Measurements from ENCODE around the gene TNKS1BP1.

TNKS1BP1 gene

GRCh38 chr11:57324886-57325734 is at the start of gene TNKS1BP1:
TSS of gene TNKS1BP1 (minus strand) at chr11:57324952. CDS start at chr11:57321885, 3,067 bp downstream.
- peak; percentile 93 for DNase-seq (ENCODE audit: extremely low spot score)
- no peak for TF ChIP-seq CTCF (IDR thresholded peaks at IDR 0.05; ENCODE audit: control extremely low read depth, extremely low read depth, low read depth, missing control alignments)
- POLR2A ChIA-PET = interaction anchor here (2.1 kb wide), 1 partner anchor 10 kb away, joined by 10 read pairs; the partner anchor contains the start of gene SSRP1
- CTCF ChIA-PET = interaction anchor here (0.7 to 1.9 kb wide), 4 partner anchors 11 to 168 kb away, joined by 3 to 7 read pairs (median 5); partner anchors contain the start of genes P2RX3 and SSRP1

DNA sequence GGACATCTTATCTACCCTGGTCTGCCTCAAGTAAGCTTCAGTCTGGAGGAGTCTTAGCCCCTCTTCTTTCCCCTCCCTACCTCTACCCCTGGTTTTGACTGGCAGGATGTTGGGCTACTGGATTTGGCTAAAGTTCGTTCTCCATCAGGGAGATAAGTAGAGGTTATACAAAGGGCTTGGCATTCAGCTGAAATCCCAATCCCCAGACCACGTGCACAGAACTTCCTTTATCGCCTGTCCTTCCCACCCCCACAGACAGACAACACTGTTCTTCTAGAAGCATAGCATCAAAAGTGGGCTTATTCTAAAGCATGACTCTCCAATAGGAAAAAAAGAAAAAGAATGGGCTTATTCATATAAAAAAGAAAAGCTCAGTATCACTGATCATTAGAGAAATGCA is 48.4 kb upstream of the TNKS1BP1 start:
- no peak for DNase-seq (ENCODE audit: extremely low spot score)
- no peak for TF ChIP-seq CTCF (IDR thresholded peaks at IDR 0.05; ENCODE audit: control extremely low read depth, extremely low read depth, low read depth, missing control alignments)
- ChIA-PET POLR2A (no interaction called here), CTCF (interaction anchor here (1.1 to 2.6 kb wide), 5 partner anchors 13 to 85 kb away, joined by 3 to 10 read pairs (median 5); no protein-coding TSS in a partner anchor)

- CTCF ChIA-PET = interaction anchor here (1.0 to 1.4 kb wide), 6 partner anchors 9 to 90 kb away, joined by 3 to 4 read pairs (median 4); no protein-coding TSS in a partner anchor
- no peak for TF ChIP-seq CTCF (IDR thresholded peaks at IDR 0.05; ENCODE audit: control extremely low read depth, extremely low read depth, low read depth, missing control alignments)
- POLR2A ChIA-PET = no interaction called here
- no peak for DNase-seq (ENCODE audit: extremely low spot score)
Observed at GRCh38 chr11:57370941-57371340, 46.2 kb upstream of the TNKS1BP1 start.

DNA sequence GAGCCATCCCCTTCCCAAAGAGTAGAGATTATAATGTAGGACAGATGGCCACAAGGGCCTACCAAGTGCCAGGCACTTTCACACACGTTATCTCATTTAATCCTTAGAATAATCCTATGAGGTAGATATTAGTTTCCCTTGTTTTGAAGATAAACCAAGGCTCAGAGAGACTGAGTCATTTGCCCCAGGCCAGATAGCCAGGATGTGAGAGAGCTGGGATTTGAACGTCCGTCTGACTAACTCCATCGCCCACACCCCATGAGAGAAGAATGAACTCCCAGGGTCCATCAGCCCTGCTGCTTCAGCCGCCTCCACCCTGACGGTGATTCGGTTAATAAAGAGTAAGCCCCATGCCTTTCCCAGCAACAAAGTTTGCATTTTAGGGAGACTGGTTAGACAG is 45.5 kb upstream of the TNKS1BP1 start:
- TF ChIP-seq CTCF (IDR thresholded peaks at IDR 0.05; ENCODE audit: control extremely low read depth, extremely low read depth, low read depth, missing control alignments) = no peak
- DNase-seq (ENCODE audit: extremely low spot score) = no peak
- POLR2A ChIA-PET = no interaction called here
- CTCF ChIA-PET = interaction anchor here (1.0 to 1.4 kb wide), 3 partner anchors 9 to 88 kb away, joined by 3 to 4 read pairs (median 4); no protein-coding TSS in a partner anchor

DNA sequence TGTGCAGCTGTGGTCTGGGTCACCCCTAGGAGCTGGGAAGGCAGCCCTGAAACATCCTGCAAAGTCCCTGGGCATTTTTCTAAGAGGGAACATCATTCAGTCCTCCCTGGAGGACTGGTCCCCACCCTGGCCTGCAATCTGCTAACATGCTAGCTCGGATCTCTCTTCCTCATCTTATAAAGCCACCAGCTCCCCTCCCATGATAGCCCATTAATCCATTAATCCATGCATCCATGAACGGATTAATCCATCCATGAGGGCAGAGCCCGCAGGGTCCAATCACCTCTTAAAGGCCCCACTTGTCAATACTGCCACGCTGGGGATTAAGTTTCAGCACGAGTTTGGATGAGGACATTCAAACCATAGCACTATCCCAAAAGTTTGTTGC is 44.1 kb upstream of the TNKS1BP1 start:
- POLR2A ChIA-PET = no interaction called here
- CTCF ChIA-PET = interaction anchor here (1.0 to 1.6 kb wide), 2 partner anchors 12 to 31 kb away, joined by 3 to 4 read pairs; no protein-coding TSS in a partner anchor
- no peak for TF ChIP-seq CTCF (IDR thresholded peaks at IDR 0.05; ENCODE audit: control extremely low read depth, extremely low read depth, low read depth, missing control alignments)
- DNase-seq (ENCODE audit: extremely low spot score) = no peak

GRCh38 chr11:57368106-57368844 is 43.5 kb upstream of the TNKS1BP1 start:
- ChIA-PET CTCF (interaction anchor here (1.0 to 1.6 kb wide), 3 partner anchors 10 to 32 kb away, joined by 3 to 4 read pairs (median 3); no protein-coding TSS in a partner anchor), POLR2A (no interaction called here)
- DNase-seq (ENCODE audit: extremely low spot score) = no peak
- no peak for TF ChIP-seq CTCF (IDR thresholded peaks at IDR 0.05; ENCODE audit: control extremely low read depth, extremely low read depth, low read depth, missing control alignments)
